Keratinocyte (primary cell): ENCODE results near the gene BMAL2. TPM values are rescaled to one million over a fixed set of nuclear protein-coding genes. Genes with fewer than 3 reads are reported as not detected.
A peak's percentile ranks its signal among the peaks of the same experiment; 100 is the strongest.

Source experiments
- DNase-seq: peaks from one replicate; pipeline ENCODE4 v3.0.0-alpha.2; 2011; ENCODE audit warnings: low read depth, missing footprints, low spot score
- FAIRE-seq: peaks from 2 replicates; lab custom pipeline; 2011; peaks lifted over from hg19 to GRCh38; lab: Jason Lieb, UNC
- H2AFZ ChIP-seq: 2 replicates; pipeline ENCODE4 v1.6.0; 2012; ENCODE audit warnings: low read length, control low read depth, inconsistent platforms; ENCODE audit not compliant: control insufficient read depth
- H3K27ac ChIP-seq: 2 replicates; pipeline ENCODE4 v1.5.1; 2011; ENCODE audit warnings: low read length; ENCODE audit not compliant: control insufficient read depth, insufficient read depth
- H3K27me3 ChIP-seq: 3 replicates; pipeline ENCODE4 v1.6.0; 2011; ENCODE audit warnings: low read length; ENCODE audit not compliant: control insufficient read depth, insufficient read depth; ENCODE audit errors: extremely low read depth
- H3K36me3 ChIP-seq, 2 experiments: 2 replicates in 1 of 2; 3 replicates in 1 of 2; pipeline ENCODE4 v1.5.1; 2011; ENCODE audit warnings: low read length in 2 of 2, mild to moderate bottlenecking in 1 of 2; ENCODE audit not compliant: control insufficient read depth in 2 of 2, insufficient read depth in 2 of 2; ENCODE audit errors: extremely low read depth in 1 of 2
- H3K4me1 ChIP-seq: 3 replicates; pipeline ENCODE4 v1.5.1; 2011; ENCODE audit warnings: low read length; ENCODE audit not compliant: control insufficient read depth, insufficient read depth; ENCODE audit errors: extremely low read depth
- H3K4me2 ChIP-seq: 3 replicates; pipeline ENCODE4 v1.6.0; 2011; ENCODE audit warnings: low read depth, low read length; ENCODE audit not compliant: control insufficient read depth, insufficient read depth; ENCODE audit errors: extremely low read depth
- H3K4me3 ChIP-seq, 3 experiments: fragments of 200-600 bp in 1 of 3; sonication (generic) in 1 of 3; 2 replicates in 2 of 3; 3 replicates in 1 of 3; pipeline ENCODE4 v1.5.1; 2011 to 2016; ENCODE audit warnings: low read length in 3 of 3, mild to moderate bottlenecking in 3 of 3, control low read depth in 2 of 3, inconsistent platforms in 1 of 3, low read depth in 1 of 3, mixed read lengths in 1 of 3, mixed run types in 1 of 3, moderate library complexity in 1 of 3; ENCODE audit not compliant: control insufficient read depth in 2 of 3, insufficient read depth in 2 of 3; ENCODE audit errors: extremely low read depth in 1 of 3
- H3K79me2 ChIP-seq: 2 replicates; pipeline ENCODE4 v1.6.0; 2012; ENCODE audit warnings: low read length; ENCODE audit not compliant: control insufficient read depth, insufficient read depth
- H3K9ac ChIP-seq: 3 replicates; pipeline ENCODE4 v1.6.0; 2011; ENCODE audit warnings: low read length; ENCODE audit not compliant: control insufficient read depth, insufficient read depth; ENCODE audit errors: extremely low read depth
- H3K9me1 ChIP-seq: 3 replicates; pipeline ENCODE4 v1.6.0; 2011; ENCODE audit warnings: low read length; ENCODE audit not compliant: control insufficient read depth, insufficient read depth; ENCODE audit errors: extremely low read depth
- H3K9me3 ChIP-seq: 2 replicates; pipeline ENCODE4 v1.5.1; 2012; ENCODE audit warnings: low read depth, low read length; ENCODE audit not compliant: control insufficient read depth
- H4K20me1 ChIP-seq: 3 replicates; pipeline ENCODE4 v1.6.0; 2011; ENCODE audit warnings: low read length; ENCODE audit not compliant: control insufficient read depth, insufficient read depth; ENCODE audit errors: extremely low read depth
- EZH2 ChIP-seq: IDR thresholded peaks from one replicate; pipeline ENCODE4 v1.6.1; 2012; ENCODE audit warnings: inconsistent platforms, mild to moderate bottlenecking, low read length, moderate library complexity
- dilution Hi-C: fragments of 300-500 bp; cut with MboI; formaldehyde crosslinking; loops from one replicate; pipeline ENCODE4 v1.7.0; 2020; ENCODE audit warnings: low sequenced_read_pairs; ENCODE audit not compliant: extremely low pct_ligation_motif_present
- polyA minus RNA-seq, 3 experiments: library from RNA; depleted of rRNA, polyadenylated mRNA; stranded (reverse); fragments of >200 nt; gene quantifications; 1 replicate in 1 of 3; 2 replicates in 1 of 3; 3 replicates in 1 of 3; pipeline ENCODE4 v1.2.3, GENCODE V29; 2011
- polyA plus RNA-seq, 5 experiments: library from polyadenylated mRNA; depleted of rRNA in 3 of 5; stranded (reverse) in 3 of 5; stranded (forward) in 1 of 5; unstranded in 1 of 5; fragments of >200 nt; gene quantifications; 1 replicate in 1 of 5; 2 replicates in 3 of 5; 3 replicates in 1 of 5; pipeline versions ENCODE4 v1.2.1 to v1.2.3, GENCODE V29; 2011 to 2012; ENCODE audit warnings: missing spikeins in 2 of 5, low read depth in 1 of 5, low replicate concordance in 1 of 5
- TF ChIP-seq, protein P1 (sequence below), 3 experiments: IDR thresholded peaks in 1 of 3; conservative IDR thresholded peaks in 1 of 3; optimal IDR thresholded peaks in 1 of 3; 2 replicates in 2 of 3; 3 replicates in 1 of 3; pipeline versions ENCODE3 to v1.5.1; 2011; ENCODE audit warnings: low read length in 3 of 3, mild to moderate bottlenecking in 3 of 3, moderate library complexity in 2 of 3, control low read depth in 1 of 3, inconsistent platforms in 1 of 3; ENCODE audit not compliant: insufficient read depth in 2 of 3; ENCODE audit errors: extremely low read depth in 1 of 3

BMAL2 gene, protein sequence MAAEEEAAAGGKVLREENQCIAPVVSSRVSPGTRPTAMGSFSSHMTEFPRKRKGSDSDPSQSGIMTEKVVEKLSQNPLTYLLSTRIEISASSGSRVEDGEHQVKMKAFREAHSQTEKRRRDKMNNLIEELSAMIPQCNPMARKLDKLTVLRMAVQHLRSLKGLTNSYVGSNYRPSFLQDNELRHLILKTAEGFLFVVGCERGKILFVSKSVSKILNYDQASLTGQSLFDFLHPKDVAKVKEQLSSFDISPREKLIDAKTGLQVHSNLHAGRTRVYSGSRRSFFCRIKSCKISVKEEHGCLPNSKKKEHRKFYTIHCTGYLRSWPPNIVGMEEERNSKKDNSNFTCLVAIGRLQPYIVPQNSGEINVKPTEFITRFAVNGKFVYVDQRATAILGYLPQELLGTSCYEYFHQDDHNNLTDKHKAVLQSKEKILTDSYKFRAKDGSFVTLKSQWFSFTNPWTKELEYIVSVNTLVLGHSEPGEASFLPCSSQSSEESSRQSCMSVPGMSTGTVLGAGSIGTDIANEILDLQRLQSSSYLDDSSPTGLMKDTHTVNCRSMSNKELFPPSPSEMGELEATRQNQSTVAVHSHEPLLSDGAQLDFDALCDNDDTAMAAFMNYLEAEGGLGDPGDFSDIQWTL
- polyA plus RNA-seq (12.5 to 33.6 TPM (median 28.1 TPM) in 3 replicates), polyA minus RNA-seq (9.7 to 50.9 TPM (median 15.1 TPM) in 3 replicates)
- polyA plus RNA-seq (2011; ENCODE audit: low read depth) = 17.1 TPM
- polyA plus RNA-seq (2011; cell fraction: cytosol; rRNA removed) = 12.6 and 27.3 TPM in 2 replicates
- polyA plus RNA-seq (2011; cell fraction: nucleus; rRNA removed) = 5.8 and 7.8 TPM in 2 replicates
- 12.8 and 34.0 TPM in 2 replicates for polyA plus RNA-seq (2012; ENCODE audit: low replicate concordance)
- polyA minus RNA-seq (2011; cell fraction: cytosol; rRNA and poly(A)+ RNA removed) = 32.8 TPM
- 7.7 and 14.3 TPM in 2 replicates for polyA minus RNA-seq (2011; cell fraction: nucleus; rRNA and poly(A)+ RNA removed)

- Histone ChIP-seq H3K9me3 (no peaks in the 10 kb centered on the region), H3K4me2 (peak within 1 kb of the TSS; percentile 91), H3K79me2 (peaks cover 44% of the 10 kb centered on the region), H3K4me3 (peak within 1 kb of the TSS; percentile 65 to 87 (median 84)), H4K20me1 (no peaks in the 10 kb centered on the region), H2AFZ (peak within 1 kb of the TSS; percentile 72), H3K27me3 (no peaks in the 10 kb centered on the region), H3K9me1 (no peaks in the 10 kb centered on the region), H3K36me3 (peaks cover 0 to 1% of the 10 kb centered on the region in 2 experiments), H3K9ac (peak within 1 kb of the TSS; percentile 91), H3K4me1 (peaks cover 58% of the 10 kb centered on the region), H3K27ac (peak within 1 kb of the TSS; percentile 97)
- dilution Hi-C loops = no loop called here
- no peak for TF ChIP-seq EZH2
- FAIRE-seq = no peak
- DNase-seq = no peak
These were observed at the start of gene BMAL2 for GRCh38 chr12:27332714-27333402. Gene BMAL2 (plus strand): TSS chr12:27332836. CDS start chr12:27333073, 237 bp downstream.

- H3K27me3 ChIP-seq = no peaks in the 10 kb centered on the region
- no peak overlapping the region for H3K4me3 ChIP-seq
- no peaks in the 10 kb centered on the region for H3K79me2 ChIP-seq
- no peaks in the 10 kb centered on the region for H3K9me3 ChIP-seq
- no peaks in the 10 kb centered on the region for H3K4me1 ChIP-seq
- H3K9me1 ChIP-seq = peaks cover 2% of the 10 kb centered on the region
- dilution Hi-C loops = no loop called here
- FAIRE-seq (no peak), DNase-seq (no peak)
- H3K9ac ChIP-seq = no peak overlapping the region
- H3K27ac ChIP-seq = no peak overlapping the region
- H3K36me3 ChIP-seq = no peaks in the 10 kb centered on the region
- TF ChIP-seq, protein P1, sequence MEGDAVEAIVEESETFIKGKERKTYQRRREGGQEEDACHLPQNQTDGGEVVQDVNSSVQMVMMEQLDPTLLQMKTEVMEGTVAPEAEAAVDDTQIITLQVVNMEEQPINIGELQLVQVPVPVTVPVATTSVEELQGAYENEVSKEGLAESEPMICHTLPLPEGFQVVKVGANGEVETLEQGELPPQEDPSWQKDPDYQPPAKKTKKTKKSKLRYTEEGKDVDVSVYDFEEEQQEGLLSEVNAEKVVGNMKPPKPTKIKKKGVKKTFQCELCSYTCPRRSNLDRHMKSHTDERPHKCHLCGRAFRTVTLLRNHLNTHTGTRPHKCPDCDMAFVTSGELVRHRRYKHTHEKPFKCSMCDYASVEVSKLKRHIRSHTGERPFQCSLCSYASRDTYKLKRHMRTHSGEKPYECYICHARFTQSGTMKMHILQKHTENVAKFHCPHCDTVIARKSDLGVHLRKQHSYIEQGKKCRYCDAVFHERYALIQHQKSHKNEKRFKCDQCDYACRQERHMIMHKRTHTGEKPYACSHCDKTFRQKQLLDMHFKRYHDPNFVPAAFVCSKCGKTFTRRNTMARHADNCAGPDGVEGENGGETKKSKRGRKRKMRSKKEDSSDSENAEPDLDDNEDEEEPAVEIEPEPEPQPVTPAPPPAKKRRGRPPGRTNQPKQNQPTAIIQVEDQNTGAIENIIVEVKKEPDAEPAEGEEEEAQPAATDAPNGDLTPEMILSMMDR (optimal IDR thresholded peaks at IDR 0.05 in 1 of 3, IDR thresholded peaks at IDR 0.05 in 1 of 3, conservative IDR thresholded peaks at IDR 0.05 in 1 of 3; ENCODE audit: extremely low read depth in 1 of 3, insufficient read depth in 2 of 3, low read length in 3 of 3) = no peak
- TF ChIP-seq EZH2 = no peak
- H2AFZ ChIP-seq = no peak overlapping the region
- no peaks in the 10 kb centered on the region for H4K20me1 ChIP-seq
- no peak overlapping the region for H3K4me2 ChIP-seq
These were observed 48.6 kb upstream of the BMAL2 start for GRCh38 chr12:27284021-27284420.
